H9 (cell line): Measurements from ENCODE around the gene SLC8B1. TPM values are rescaled to one million over a fixed set of nuclear protein-coding genes. Genes with fewer than 3 reads are reported as not detected.

ENCODE experiments used
- DNase-seq: peaks from one replicate; pipeline ENCODE4 v3.0.0-alpha.2; 2017
- H2AFZ ChIP-seq: one replicate; pipeline ENCODE4 v1.6.1; 2013; ENCODE audit warnings: mild to moderate bottlenecking, low read length, control low read depth, moderate library complexity
- H2AK5ac ChIP-seq: 2 replicates; pipeline ENCODE4 v1.6.1; 2013; ENCODE audit warnings: low read length, control low read depth, mixed read lengths; ENCODE audit not compliant: insufficient read length
- H2BK120ac ChIP-seq: one replicate; pipeline ENCODE4 v1.6.1; 2013; ENCODE audit warnings: low read depth, mild to moderate bottlenecking, low read length, control low read depth, inconsistent platforms; ENCODE audit not compliant: poor library complexity, severe bottlenecking
- H2BK12ac ChIP-seq: 2 replicates; pipeline ENCODE4 v1.6.1; 2013; ENCODE audit warnings: low read length, control low read depth, mixed read lengths, low read depth; ENCODE audit not compliant: insufficient read length
- H2BK15ac ChIP-seq: 2 replicates; pipeline ENCODE4 v1.6.1; 2013; ENCODE audit warnings: low read depth, low read length, control low read depth
- H2BK20ac ChIP-seq: one replicate; pipeline ENCODE4 v1.6.1; 2013; ENCODE audit warnings: low read depth, mild to moderate bottlenecking, low read length, control low read depth, inconsistent platforms; ENCODE audit not compliant: poor library complexity, severe bottlenecking
- H2BK5ac ChIP-seq: 2 replicates; pipeline ENCODE4 v1.6.1; 2013; ENCODE audit warnings: low read length, control low read depth, mixed read lengths; ENCODE audit not compliant: insufficient read length
- H3K14ac ChIP-seq: 2 replicates; pipeline ENCODE4 v1.6.1; 2013; ENCODE audit warnings: low read length, control low read depth; ENCODE audit not compliant: insufficient read depth
- H3K18ac ChIP-seq: 2 replicates; pipeline ENCODE4 v1.6.1; 2013; ENCODE audit warnings: low read depth, mild to moderate bottlenecking, mixed read lengths, low read length, control low read depth; ENCODE audit not compliant: insufficient read length
- H3K23ac ChIP-seq: 2 replicates; pipeline ENCODE4 v1.6.1; 2013; ENCODE audit warnings: low read length, control low read depth, mixed read lengths, low read depth; ENCODE audit not compliant: insufficient read length
- H3K23me2 ChIP-seq: 2 replicates; pipeline ENCODE4 v1.6.1; 2013; ENCODE audit warnings: low read depth, mild to moderate bottlenecking, mixed read lengths, low read length, control low read depth; ENCODE audit not compliant: insufficient read length, poor library complexity, severe bottlenecking
- H3K27ac ChIP-seq: 2 replicates; pipeline ENCODE4 v1.5.1; 2013; ENCODE audit warnings: low read length, control low read depth, mixed read lengths, low read depth; ENCODE audit not compliant: insufficient read length
- H3K27me3 ChIP-seq: 2 replicates; pipeline ENCODE4 v1.6.1; 2013; ENCODE audit warnings: low read length, control low read depth, inconsistent platforms; ENCODE audit not compliant: insufficient read depth
- H3K4ac ChIP-seq: 2 replicates; pipeline ENCODE4 v1.6.1; 2013; ENCODE audit warnings: low read depth, mild to moderate bottlenecking, control low read depth, inconsistent platforms, low read length, moderate library complexity
- H3K4me1 ChIP-seq: 2 replicates; pipeline ENCODE4 v1.6.1; 2013; ENCODE audit warnings: low read length, control low read depth, inconsistent platforms; ENCODE audit not compliant: insufficient read depth
- H3K4me2 ChIP-seq: 2 replicates; pipeline ENCODE4 v1.6.1; 2013; ENCODE audit warnings: low read length, control low read depth, mixed read lengths; ENCODE audit not compliant: insufficient read length, insufficient read depth
- H3K56ac ChIP-seq: 2 replicates; pipeline ENCODE4 v1.6.1; 2013; ENCODE audit warnings: low read depth, mild to moderate bottlenecking, mixed read lengths, low read length, control low read depth; ENCODE audit not compliant: insufficient read length
- H3K79me1 ChIP-seq: 2 replicates; pipeline ENCODE4 v1.6.1; 2013; ENCODE audit warnings: low read depth, mild to moderate bottlenecking, moderate library complexity, low read length, control low read depth, inconsistent platforms; ENCODE audit not compliant: insufficient read depth, poor library complexity, severe bottlenecking
- H3K79me2 ChIP-seq: 2 replicates; pipeline ENCODE4 v1.6.1; 2013; ENCODE audit warnings: low read length, control low read depth, inconsistent platforms; ENCODE audit not compliant: insufficient read depth
- H3K9ac ChIP-seq: 2 replicates; pipeline ENCODE4 v1.6.1; 2013; ENCODE audit warnings: low read length, control low read depth, mixed read lengths; ENCODE audit not compliant: insufficient read length; ENCODE audit errors: extremely low read depth
- H3K9me3 ChIP-seq: one replicate; pipeline ENCODE4 v1.6.1; 2013; ENCODE audit warnings: low read depth, low read length, inconsistent platforms; ENCODE audit not compliant: control insufficient read depth
- H3T11ph ChIP-seq: one replicate; pipeline ENCODE4 v1.6.1; 2013; ENCODE audit warnings: mild to moderate bottlenecking, low read length, control low read depth, inconsistent platforms
- H4K20me1 ChIP-seq: one replicate; pipeline ENCODE4 v1.6.1; 2013; ENCODE audit not compliant: control insufficient read depth, insufficient read length, insufficient read depth
- H4K5ac ChIP-seq: 2 replicates; pipeline ENCODE4 v1.6.1; 2013; ENCODE audit warnings: low read depth, mild to moderate bottlenecking, mixed read lengths, low read length, control low read depth; ENCODE audit not compliant: insufficient read length
- H4K8ac ChIP-seq: replicated peaks from 2 replicates; pipeline ENCODE4 v1.6.1; 2013; ENCODE audit warnings: low read length, control low read depth, mixed read lengths, low read depth; ENCODE audit not compliant: insufficient read length
- H4K91ac ChIP-seq: 2 replicates; pipeline ENCODE4 v1.6.1; 2013; ENCODE audit warnings: low read depth, mild to moderate bottlenecking, moderate library complexity, mixed read lengths, low read length, control low read depth; ENCODE audit not compliant: insufficient read length
- H3K27ac Mint-ChIP-seq, 3 experiments: 2 replicates in 2 of 3; 3 replicates in 1 of 3; pipeline ENCODE4 v1.8.0; 2020 to 2021; ENCODE audit warnings: mixed read lengths in 3 of 3, mild to moderate bottlenecking in 1 of 3, moderate library complexity in 1 of 3
- H3K27me3 Mint-ChIP-seq: 2 replicates; pipeline ENCODE4 v1.8.0; 2021; ENCODE audit warnings: low read depth, mild to moderate bottlenecking, moderate library complexity, mixed read lengths
- H3K36me3 Mint-ChIP-seq, 3 experiments: 2 replicates in 2 of 3; 3 replicates in 1 of 3; pipeline ENCODE4 v1.8.0; 2020 to 2021; ENCODE audit warnings: low read depth in 3 of 3, mixed read lengths in 3 of 3; ENCODE audit not compliant: insufficient read depth in 1 of 3
- H3K4me1 Mint-ChIP-seq, 2 experiments: 2 replicates each; pipeline ENCODE4 v1.8.0; 2020; ENCODE audit warnings: mixed read lengths in 2 of 2
- H3K4me3 Mint-ChIP-seq, 2 experiments: 2 replicates in 1 of 2; 3 replicates in 1 of 2; pipeline ENCODE4 v1.8.0; 2020 to 2021; ENCODE audit warnings: mild to moderate bottlenecking in 2 of 2, mixed read lengths in 2 of 2, moderate library complexity in 1 of 2
- H3K9me3 Mint-ChIP-seq, 2 experiments: 2 replicates in 1 of 2; 3 replicates in 1 of 2; pipeline ENCODE4 v1.8.0; 2020; ENCODE audit warnings: mild to moderate bottlenecking in 2 of 2, mixed read lengths in 2 of 2, moderate library complexity in 1 of 2
- total RNA-seq: library from RNA; stranded (reverse); gene quantifications from 2 replicates; pipeline ENCODE4 v1.2.1, GENCODE V29; 2021
- TF ChIP-seq, protein P1 (sequence below): fragments of 200-600 bp; sonication (generic); conservative IDR thresholded peaks from 3 replicates; pipeline ENCODE4 v1.8.0; 2021; ENCODE audit warnings: antibody characterized with exemption, mild to moderate bottlenecking

SLC8B1 gene
- total RNA-seq, 1 experiment from 2014 or later, result 10.4 TPM

GRCh38 chr12:113262710-113263109 lies 72.2 kb downstream of the SLC8B1 start:
- Histone ChIP-seq H2BK12ac (no peak overlapping the region), H3K27ac (no peak overlapping the region), H4K5ac (no peak overlapping the region), H3K23ac (no peak overlapping the region), H3T11ph (no peak overlapping the region), H2BK120ac (no peak overlapping the region), H2AK5ac (no peak overlapping the region), H3K79me2 (no peaks in the 10 kb centered on the region), H3K4me2 (no peak overlapping the region), H3K56ac (no peak overlapping the region), H3K4me1 (peaks cover 4% of the 10 kb centered on the region; the same call in 1 of the 2 replicates), H4K8ac (no peak overlapping the region), H3K18ac (no peak overlapping the region), H3K4ac (no peak overlapping the region), H3K9me3 (no peaks in the 10 kb centered on the region), H3K79me1 (no peaks in the 10 kb centered on the region), H3K14ac (no peak overlapping the region), H2BK20ac (no peak overlapping the region), H2AFZ (no peak overlapping the region), H3K23me2 (no peaks in the 10 kb centered on the region), H3K9ac (no peak overlapping the region), H2BK5ac (no peak overlapping the region), H4K20me1 (no peaks in the 10 kb centered on the region), H3K27me3 (no peaks in the 10 kb centered on the region), H2BK15ac (no peak overlapping the region), H4K91ac (no peak overlapping the region)
- Mint-ChIP-seq H3K36me3 (peaks cover 3 to 12% (median 9%) of the 10 kb centered on the region in 3 experiments; a peak in 5 of 7 replicates), H3K9me3 (no peaks in the 10 kb centered on the region), H3K4me3 (no peak overlapping the region), H3K27ac (no peak overlapping the region), H3K4me1 (peaks cover 13 to 16% of the 10 kb centered on the region in 2 experiments), H3K27me3 (no peaks in the 10 kb centered on the region)
- no peak for DNase-seq
- TF ChIP-seq, protein P1, sequence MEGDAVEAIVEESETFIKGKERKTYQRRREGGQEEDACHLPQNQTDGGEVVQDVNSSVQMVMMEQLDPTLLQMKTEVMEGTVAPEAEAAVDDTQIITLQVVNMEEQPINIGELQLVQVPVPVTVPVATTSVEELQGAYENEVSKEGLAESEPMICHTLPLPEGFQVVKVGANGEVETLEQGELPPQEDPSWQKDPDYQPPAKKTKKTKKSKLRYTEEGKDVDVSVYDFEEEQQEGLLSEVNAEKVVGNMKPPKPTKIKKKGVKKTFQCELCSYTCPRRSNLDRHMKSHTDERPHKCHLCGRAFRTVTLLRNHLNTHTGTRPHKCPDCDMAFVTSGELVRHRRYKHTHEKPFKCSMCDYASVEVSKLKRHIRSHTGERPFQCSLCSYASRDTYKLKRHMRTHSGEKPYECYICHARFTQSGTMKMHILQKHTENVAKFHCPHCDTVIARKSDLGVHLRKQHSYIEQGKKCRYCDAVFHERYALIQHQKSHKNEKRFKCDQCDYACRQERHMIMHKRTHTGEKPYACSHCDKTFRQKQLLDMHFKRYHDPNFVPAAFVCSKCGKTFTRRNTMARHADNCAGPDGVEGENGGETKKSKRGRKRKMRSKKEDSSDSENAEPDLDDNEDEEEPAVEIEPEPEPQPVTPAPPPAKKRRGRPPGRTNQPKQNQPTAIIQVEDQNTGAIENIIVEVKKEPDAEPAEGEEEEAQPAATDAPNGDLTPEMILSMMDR, result no peak
